ENCODE data around the gene BCAS4.

Gene BCAS4

DNA sequence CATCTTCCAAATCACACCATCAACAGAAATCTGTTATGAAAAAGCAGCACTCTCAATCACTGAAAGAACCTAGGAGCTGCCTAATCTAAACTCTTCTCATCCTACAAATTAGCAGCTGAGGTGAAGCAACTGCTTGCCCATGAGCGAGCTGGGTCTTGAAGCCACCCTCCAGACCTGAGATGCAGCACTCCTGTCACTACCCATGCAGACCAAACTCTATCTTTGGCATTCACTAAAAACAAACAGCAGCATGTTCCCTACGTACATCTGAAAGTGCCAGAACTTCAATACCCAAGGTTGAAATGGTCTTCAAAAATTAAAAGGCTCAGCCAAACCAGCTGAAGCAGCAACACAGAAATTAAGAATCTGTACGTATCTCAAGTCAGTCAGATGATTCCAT, 122.1 kb downstream of the BCAS4 start:
- no peak for FAIRE-seq

DNA sequence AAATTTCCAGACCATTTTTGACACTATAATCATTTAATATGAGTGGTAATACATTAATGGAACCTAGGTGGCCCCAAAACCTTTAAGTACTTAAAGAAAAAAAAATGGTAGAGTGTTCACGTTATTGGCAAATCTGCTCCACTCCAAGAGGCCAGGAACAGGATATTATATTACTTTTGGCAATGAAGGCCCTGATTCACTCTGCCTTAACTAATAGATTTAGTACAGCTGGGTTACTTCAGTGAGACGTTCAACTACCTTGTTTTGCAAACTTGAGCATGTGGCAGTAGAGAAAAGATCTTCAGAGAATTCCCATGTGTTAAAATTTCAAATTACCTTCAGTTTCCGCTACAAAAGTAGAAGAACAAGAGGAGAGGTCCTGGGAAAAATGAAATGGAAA, 123.5 kb downstream of the BCAS4 start:
- no peak for FAIRE-seq

DNA sequence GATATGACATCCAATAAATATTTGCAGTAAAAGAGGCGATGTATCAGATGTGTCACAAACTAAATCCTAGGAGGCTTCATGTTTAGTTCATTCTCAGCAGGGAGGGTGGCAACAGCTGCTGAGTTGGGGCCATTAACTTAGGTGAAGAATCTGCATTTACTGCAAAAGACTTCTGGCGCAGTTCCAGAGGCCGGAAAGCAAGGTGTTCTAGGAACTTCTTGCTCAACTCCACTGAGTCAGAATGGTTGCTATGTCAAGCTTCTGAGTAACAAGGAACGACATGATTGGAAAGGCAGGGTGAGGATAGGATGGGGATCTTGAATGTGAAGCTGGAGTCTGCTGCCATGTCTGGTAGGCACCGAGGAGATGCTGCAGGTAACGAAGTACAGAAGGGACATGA, 124.7 kb downstream of the BCAS4 start:
- no peak for FAIRE-seq

DNA sequence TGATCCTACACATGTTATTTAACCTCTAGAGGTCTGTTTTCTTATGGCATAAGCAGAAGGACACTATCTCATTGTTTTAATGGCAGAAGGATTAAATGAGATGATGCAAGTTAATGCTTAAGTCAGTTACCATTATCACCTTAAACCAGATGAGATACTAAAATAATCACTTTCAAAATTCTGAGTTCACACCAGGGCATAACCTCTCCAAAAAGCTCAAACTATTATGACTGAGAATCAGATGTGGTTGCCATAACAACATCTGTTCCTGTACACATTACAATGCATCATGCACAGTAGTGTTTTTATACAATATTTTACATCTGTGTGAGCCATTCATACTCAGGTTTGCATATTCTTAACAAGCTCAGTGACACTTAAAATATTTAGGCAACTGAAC, 126.1 kb downstream of the BCAS4 start:
- FAIRE-seq: no peak

DNA sequence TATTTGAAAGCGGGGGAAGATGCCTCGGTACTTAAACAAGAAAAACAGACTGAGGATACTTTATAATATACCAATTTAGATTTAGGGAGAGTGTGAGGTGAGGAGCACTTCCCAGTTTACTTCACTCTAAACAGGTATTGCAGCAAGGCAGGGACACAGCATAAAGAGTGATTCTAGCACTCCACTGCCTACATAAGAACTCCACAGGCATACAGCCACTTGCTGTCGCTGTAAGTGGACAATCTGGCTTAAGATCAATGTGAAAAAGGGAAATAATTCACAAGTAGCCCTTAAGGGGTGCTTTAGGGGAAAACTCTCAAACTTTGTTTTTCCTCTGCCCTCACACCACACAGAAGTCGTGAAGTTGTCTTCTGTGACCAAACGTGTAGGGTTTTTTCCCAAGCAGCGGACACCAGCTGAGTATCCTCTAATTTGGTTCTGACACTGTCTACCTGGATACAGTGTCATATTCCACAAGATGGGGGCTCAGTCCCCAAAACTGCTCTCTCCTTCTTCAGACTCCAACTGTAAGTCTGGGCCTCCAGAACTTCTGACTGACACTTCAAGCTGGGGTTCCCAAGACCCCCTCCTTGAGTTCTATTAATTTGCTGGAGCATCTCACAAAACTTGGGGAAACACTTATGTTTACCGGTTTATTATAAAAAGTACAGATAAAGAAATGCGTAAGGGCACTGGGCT, 127.1 kb downstream of the BCAS4 start:
- no peak for FAIRE-seq

DNA sequence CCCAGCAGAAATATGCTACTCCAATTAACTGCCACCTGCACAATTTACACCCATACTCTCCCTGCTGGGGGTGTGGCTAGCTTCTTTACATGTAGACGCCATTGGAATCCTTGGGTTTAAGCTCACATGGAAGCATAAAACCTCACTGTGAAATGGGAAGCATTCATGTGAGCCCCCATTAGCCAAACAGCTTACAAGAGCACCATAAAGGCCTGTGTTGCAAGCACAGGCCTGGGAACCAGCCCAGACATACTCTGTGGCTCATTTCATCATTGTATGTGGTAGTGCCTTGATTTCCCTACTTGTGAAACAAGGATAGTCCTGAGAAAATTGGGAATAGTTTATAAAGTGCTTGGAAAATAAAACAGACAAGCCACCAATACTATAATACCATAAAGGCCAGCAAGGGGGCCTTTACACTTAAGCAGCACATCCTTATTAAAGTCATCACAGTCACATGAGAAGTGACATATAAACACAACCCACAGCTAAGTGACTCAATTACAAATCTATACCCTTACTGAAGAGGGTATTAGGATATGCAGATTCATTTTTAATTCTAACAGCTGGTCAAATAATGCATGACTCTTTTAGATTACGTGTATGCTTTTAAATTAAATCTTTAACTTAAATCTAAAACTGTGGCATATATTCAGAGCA, 129.5 kb downstream of the BCAS4 start:
- FAIRE-seq: no peak

DNA sequence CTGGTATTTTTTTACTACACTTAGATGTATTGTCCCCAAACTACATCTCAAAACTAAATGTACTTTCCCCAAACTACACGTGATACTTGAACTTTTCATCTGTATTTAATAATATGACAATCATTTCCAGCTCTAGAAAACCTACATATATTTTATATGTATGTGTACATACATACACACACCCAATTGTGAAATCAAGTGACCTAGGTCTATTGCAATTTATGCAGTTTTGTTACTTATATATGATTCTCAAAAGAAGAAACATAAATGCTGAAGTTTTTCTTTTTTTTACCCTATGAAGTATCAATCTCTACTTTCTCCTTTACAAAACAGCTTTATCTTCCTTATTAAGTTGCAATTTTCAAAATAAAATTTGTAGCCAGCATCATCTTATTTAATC, 131.7 kb downstream of the BCAS4 start:
- no peak for FAIRE-seq

Measured in colon (tissue), 2 donors.